CD4-positive, alpha-beta T cell (primary cell): Measurements from ENCODE around the gene CYYR1. TPM values are rescaled to one million over a fixed set of nuclear protein-coding genes. Genes with fewer than 3 reads are reported as not detected.

Experiments
- ATAC-seq: fragments of 200-7000 bp; cut with Tn5 transposase; one replicate; pipeline ENCODE4 v1.10.0; 2022; ENCODE audit warnings: mild to moderate bottlenecking; ENCODE audit not compliant: poor library complexity
- CTCF ChIA-PET: fragments of 350-600 bp; sonication (Branson Sonifier 250); formaldehyde crosslinking; loops from one replicate; lab custom pipeline; 2021; ENCODE audit warnings: antibody characterized with exemption, inconsistent platforms; lab: Charles Lee
- POLR2A ChIA-PET: fragments of 350-600 bp; sonication (Branson Sonifier 250); formaldehyde crosslinking; loops from one replicate; lab custom pipeline; 2021; ENCODE audit warnings: antibody characterized with exemption, inconsistent platforms; lab: Charles Lee
- DNase-seq, 14 experiments: peaks; one replicate each; pipeline ENCODE4 v3.0.0-alpha.2; 2013 to 2020; ENCODE audit warnings: mixed read lengths in 2 of 14
- H3K27ac ChIP-seq, 2 donors: one replicate each; pipeline versions ENCODE4 v1.5.1 to v1.7.0; 2013; ENCODE audit warnings: low read length in 2 of 2, low read depth in 1 of 2, mild to moderate bottlenecking in 1 of 2
- H3K27me3 ChIP-seq, 2 experiments: 1 replicate in 1 of 2; 2 replicates in 1 of 2; pipeline versions ENCODE4 v1.6.1 to v1.7.0; 2013; ENCODE audit warnings: low read length in 2 of 2, control low read depth in 1 of 2, mild to moderate bottlenecking in 1 of 2, moderate library complexity in 1 of 2; ENCODE audit not compliant: insufficient read depth in 2 of 2, control insufficient read depth in 1 of 2
- H3K36me3 ChIP-seq: one replicate; pipeline ENCODE4 v1.6.1; 2013; ENCODE audit warnings: low read length, control low read depth; ENCODE audit not compliant: insufficient read depth
- H3K4me1 ChIP-seq: one replicate; pipeline ENCODE4 v1.6.1; 2013; ENCODE audit warnings: low read length, control low read depth; ENCODE audit not compliant: insufficient read depth
- H3K4me3 ChIP-seq: one replicate; pipeline ENCODE4 v1.5.1; 2013; ENCODE audit warnings: mild to moderate bottlenecking, low read length, moderate library complexity
- H3K9me3 ChIP-seq, 2 experiments: 1 replicate in 1 of 2; 2 replicates in 1 of 2; pipeline versions ENCODE4 v1.6.1 to v1.7.0; 2013; ENCODE audit warnings: low read length in 2 of 2, mild to moderate bottlenecking in 2 of 2, control low read depth in 1 of 2, moderate library complexity in 1 of 2; ENCODE audit not compliant: control insufficient read depth in 1 of 2, insufficient read depth in 1 of 2
- H3K27ac Mint-ChIP-seq: one replicate; pipeline ENCODE4 v1.8.0; 2020; ENCODE audit warnings: mixed read lengths
- H3K27me3 Mint-ChIP-seq: one replicate; pipeline ENCODE4 v1.8.0; 2021; ENCODE audit warnings: mixed read lengths
- H3K36me3 Mint-ChIP-seq: one replicate; pipeline ENCODE4 v1.8.0; 2021; ENCODE audit warnings: low read depth, mixed read lengths
- H3K4me1 Mint-ChIP-seq: one replicate; pipeline ENCODE4 v1.8.0; 2021; ENCODE audit warnings: low read depth, mixed read lengths
- H3K4me3 Mint-ChIP-seq: one replicate; pipeline ENCODE4 v1.8.0; 2020; ENCODE audit warnings: mild to moderate bottlenecking, mixed read lengths
- H3K9me3 Mint-ChIP-seq: one replicate; pipeline ENCODE4 v1.8.0; 2020; ENCODE audit warnings: mixed read lengths
- CTCF ChIP-seq: fragments of 200-600 bp; IDR thresholded peaks from one replicate; pipeline ENCODE4 v1.8.0; 2022; ENCODE audit warnings: antibody characterized with exemption, mild to moderate bottlenecking
- intact Hi-C, 2 experiments: fragments of 100-400 bp; cut with DNase I in 1 of 2; cut with micrococcal nuclease in 1 of 2; formaldehyde crosslinking; loops; one replicate each; pipeline versions ENCODE4 v1.15.1 to v1.9.0; 2023 to 2025; cut with DNase I, micrococcal nuclease
- total RNA-seq, 174 experiments: library from RNA in 2 of 174; stranded (reverse) in 2 of 174; gene quantifications; one replicate each; pipeline ENCODE4 v1.2.3 and lab custom pipeline; 2021 to 2026

Gene CYYR1
- total RNA-seq, 2 experiments from 2014 or later, result not detected

DNA sequence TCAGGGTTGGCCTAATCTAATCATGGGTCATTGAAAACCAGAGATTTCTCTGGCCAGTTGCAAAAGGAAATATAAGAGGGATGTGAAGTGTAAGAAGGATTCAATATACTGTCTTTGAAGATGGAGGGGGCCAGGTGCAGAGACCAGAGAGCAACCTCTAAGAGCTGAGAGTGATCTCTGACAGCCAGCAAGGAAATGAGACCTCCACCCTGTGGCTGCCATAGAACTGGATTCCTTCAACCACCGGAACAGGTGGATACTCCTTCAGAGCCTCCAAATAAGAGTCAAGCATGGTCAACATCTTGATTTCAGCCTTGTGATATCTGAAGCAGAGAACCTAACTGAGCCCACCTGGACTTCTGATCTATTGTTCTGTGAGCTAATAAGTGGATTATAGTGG lies 128.4 kb downstream of the CYYR1 start:
- no peak overlapping the region for H3K4me3 ChIP-seq
- no peak overlapping the region for H3K4me3 Mint-ChIP-seq
- intact Hi-C loops, result no loop called here
- H3K9me3 Mint-ChIP-seq, result no peaks in the 10 kb centered on the region
- CTCF ChIA-PET, result no interaction called here
- no peaks in the 10 kb centered on the region for H3K4me1 Mint-ChIP-seq
- DNase-seq, result no peak
- no peaks in the 10 kb centered on the region for H3K27me3 ChIP-seq
- ATAC-seq, result no peak
- H3K27ac ChIP-seq, result no peak overlapping the region
- H3K36me3 ChIP-seq, result no peaks in the 10 kb centered on the region
- no peaks in the 10 kb centered on the region for H3K27me3 Mint-ChIP-seq
- TF ChIP-seq CTCF, result no peak
- H3K27ac Mint-ChIP-seq, result no peak overlapping the region
- H3K36me3 Mint-ChIP-seq, result no peaks in the 10 kb centered on the region
- H3K9me3 ChIP-seq, result no peaks in the 10 kb centered on the region
- no peaks in the 10 kb centered on the region for H3K4me1 ChIP-seq
- POLR2A ChIA-PET, result no interaction called here

- intact Hi-C loops, result no loop called here
- POLR2A ChIA-PET, result no interaction called here
- ATAC-seq, result no peak
Measured at GRCh38 chr21:26443867-26444266, 129.2 kb downstream of the CYYR1 start.

GRCh38 chr21:26443291-26443690 lies 129.8 kb downstream of the CYYR1 start:
- Mint-ChIP-seq H3K36me3 (no peaks in the 10 kb centered on the region), H3K4me3 (no peak overlapping the region), H3K9me3 (no peaks in the 10 kb centered on the region), H3K4me1 (no peaks in the 10 kb centered on the region), H3K27ac (no peak overlapping the region), H3K27me3 (no peaks in the 10 kb centered on the region)
- H3K27me3 ChIP-seq, result no peaks in the 10 kb centered on the region
- no peak for TF ChIP-seq CTCF
- ChIA-PET CTCF (no interaction called here), POLR2A (no interaction called here)
- no peak for DNase-seq
- intact Hi-C loops, result no loop called here
- no peak overlapping the region for H3K27ac ChIP-seq
- H3K4me3 ChIP-seq, result no peak overlapping the region
- H3K4me1 ChIP-seq, result no peaks in the 10 kb centered on the region
- no peaks in the 10 kb centered on the region for H3K36me3 ChIP-seq
- ATAC-seq, result no peak
- H3K9me3 ChIP-seq, result no peaks in the 10 kb centered on the region

More at GRCh38 chr21:26443867-26444266, 129.2 kb downstream of the CYYR1 start:
- TF ChIP-seq CTCF, result no peak
- Histone ChIP-seq H3K9me3 (no peaks in the 10 kb centered on the region), H3K4me3 (no peak overlapping the region), H3K36me3 (no peaks in the 10 kb centered on the region), H3K27ac (no peak overlapping the region), H3K27me3 (no peaks in the 10 kb centered on the region), H3K4me1 (no peaks in the 10 kb centered on the region)
- Mint-ChIP-seq H3K4me1 (no peaks in the 10 kb centered on the region), H3K27ac (no peak overlapping the region), H3K36me3 (no peaks in the 10 kb centered on the region), H3K27me3 (no peaks in the 10 kb centered on the region), H3K9me3 (no peaks in the 10 kb centered on the region), H3K4me3 (no peak overlapping the region)
- no peak for DNase-seq
- CTCF ChIA-PET, result no interaction called here
